ENCODE data around the gene INCA1. TPM values are rescaled to one million over a fixed set of nuclear protein-coding genes. Genes with fewer than 3 reads are reported as not detected.

Gene INCA1
- total RNA-seq, 4 donors from 2014 or later = 0.31 to 1.1 TPM; not detected in 2

DNA sequence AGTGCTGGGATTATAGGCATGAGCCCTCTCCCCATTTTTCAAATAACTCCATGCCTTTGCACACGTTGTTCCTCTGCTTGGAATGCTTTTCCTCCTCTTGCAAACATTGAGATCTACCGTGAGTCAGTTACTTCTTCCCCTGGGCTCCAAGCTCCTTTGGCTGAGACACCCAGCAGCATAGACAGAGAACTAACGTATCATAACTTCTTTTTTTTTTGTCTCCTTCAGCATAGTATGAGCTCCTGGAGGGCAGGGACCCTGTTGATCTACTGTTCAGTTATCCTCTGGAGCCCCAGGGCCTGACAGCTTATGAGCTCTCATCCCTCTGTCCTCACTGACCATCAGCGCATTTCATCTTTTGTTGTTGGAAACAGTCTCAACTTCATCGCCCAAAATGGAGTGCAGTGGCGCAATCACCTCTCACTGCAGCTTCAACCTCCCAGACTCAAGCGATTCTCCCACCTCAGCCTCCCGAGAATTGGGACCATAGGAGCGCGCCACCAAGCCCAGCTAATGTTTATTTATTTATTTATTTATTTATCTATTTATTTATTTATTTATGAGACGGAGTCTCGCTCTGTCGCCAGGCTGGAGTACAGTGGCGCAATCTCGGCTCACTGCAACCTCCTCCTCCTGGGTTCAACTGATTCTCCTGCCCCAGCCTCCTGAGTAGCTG lies 31.9 kb downstream of the INCA1 start:
- TF ChIP-seq, protein P1, sequence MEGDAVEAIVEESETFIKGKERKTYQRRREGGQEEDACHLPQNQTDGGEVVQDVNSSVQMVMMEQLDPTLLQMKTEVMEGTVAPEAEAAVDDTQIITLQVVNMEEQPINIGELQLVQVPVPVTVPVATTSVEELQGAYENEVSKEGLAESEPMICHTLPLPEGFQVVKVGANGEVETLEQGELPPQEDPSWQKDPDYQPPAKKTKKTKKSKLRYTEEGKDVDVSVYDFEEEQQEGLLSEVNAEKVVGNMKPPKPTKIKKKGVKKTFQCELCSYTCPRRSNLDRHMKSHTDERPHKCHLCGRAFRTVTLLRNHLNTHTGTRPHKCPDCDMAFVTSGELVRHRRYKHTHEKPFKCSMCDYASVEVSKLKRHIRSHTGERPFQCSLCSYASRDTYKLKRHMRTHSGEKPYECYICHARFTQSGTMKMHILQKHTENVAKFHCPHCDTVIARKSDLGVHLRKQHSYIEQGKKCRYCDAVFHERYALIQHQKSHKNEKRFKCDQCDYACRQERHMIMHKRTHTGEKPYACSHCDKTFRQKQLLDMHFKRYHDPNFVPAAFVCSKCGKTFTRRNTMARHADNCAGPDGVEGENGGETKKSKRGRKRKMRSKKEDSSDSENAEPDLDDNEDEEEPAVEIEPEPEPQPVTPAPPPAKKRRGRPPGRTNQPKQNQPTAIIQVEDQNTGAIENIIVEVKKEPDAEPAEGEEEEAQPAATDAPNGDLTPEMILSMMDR (IDR thresholded peaks at IDR 0.05) = no peak
- TF ChIP-seq POLR2A (IDR thresholded peaks at IDR 0.05) = no peak
- Histone ChIP-seq H3K27ac (peak overlapping the region in 3 of 4 donors; percentile 92 to 98 (median 98)), H3K36me3 (peaks cover 5 to 30% (median 5%) of the 10 kb centered on the region in 3 donors), H3K4me1 (peaks cover 21 to 41% (median 25%) of the 10 kb centered on the region in 3 donors), H3K4me3 (no peak overlapping the region), H3K9me3 (no peaks in the 10 kb centered on the region), H3K27me3 (no peaks in the 10 kb centered on the region)
- intact Hi-C loops (cut with DNase I) = no loop called here
- 93 to 95% methylated on average over 15 of the region's 15 CpGs for WGBS, 2 donors
- DNase-seq = no peak

GRCh38 chr17:4960279-4960922 lies 36.9 kb downstream of the INCA1 start:
- H3K27ac ChIP-seq = no peak overlapping the region
- no peak for DNase-seq
- intact Hi-C loops (cut with DNase I) = no loop called here
- H3K27me3 ChIP-seq = no peaks in the 10 kb centered on the region
- peaks cover 0 to 52% (median 15%) of the 10 kb centered on the region in 3 donors for H3K36me3 ChIP-seq
- H3K4me3 ChIP-seq = no peak overlapping the region
- TF ChIP-seq, protein P1 (IDR thresholded peaks at IDR 0.05) = no peak
- no peak for TF ChIP-seq POLR2A (IDR thresholded peaks at IDR 0.05)
- H3K9me3 ChIP-seq = no peaks in the 10 kb centered on the region
- 81 to 86% methylated on average over 9 of the region's 9 CpGs for WGBS, 2 donors
- H3K4me1 ChIP-seq = peaks cover 0 to 3% (median 1%) of the 10 kb centered on the region in 3 donors

- no peak for TF ChIP-seq POLR2A (IDR thresholded peaks at IDR 0.05)
- TF ChIP-seq, protein P1 (IDR thresholded peaks at IDR 0.05) = no peak
- peaks cover 0 to 52% (median 15%) of the 10 kb centered on the region in 3 donors for H3K36me3 ChIP-seq
- no peak overlapping the region for H3K27ac ChIP-seq
- no peaks in the 10 kb centered on the region for H3K4me1 ChIP-seq
- DNase-seq = no peak
- H3K4me3 ChIP-seq = no peak overlapping the region
- H3K9me3 ChIP-seq = no peaks in the 10 kb centered on the region
- H3K27me3 ChIP-seq = no peaks in the 10 kb centered on the region
- 82 to 93% methylated on average over 12 to 18 of the region's 18 CpGs for WGBS, 2 donors
- intact Hi-C loops (cut with DNase I) = no loop called here
Measured at GRCh38 chr17:4959261-4959965, 37.9 kb downstream of the INCA1 start.

DNA sequence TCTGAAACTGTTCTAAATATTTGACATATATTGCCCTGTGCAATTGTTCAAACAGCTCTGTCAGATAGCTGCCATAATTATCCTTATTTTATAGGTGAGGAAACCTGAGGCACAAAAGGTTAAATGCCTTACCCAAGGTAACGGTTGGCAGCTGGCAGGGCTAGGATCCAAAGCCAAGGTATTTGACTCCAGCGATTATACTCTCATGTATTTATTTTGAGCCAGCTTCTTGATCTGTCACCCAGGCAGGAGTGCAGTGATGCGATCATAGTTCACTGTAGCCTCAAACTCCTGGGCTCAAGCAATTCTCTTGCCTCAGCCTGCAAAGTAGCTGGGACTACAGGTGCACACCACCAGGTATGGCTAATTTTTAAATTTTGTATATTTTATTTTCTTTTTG lies 39.2 kb downstream of the INCA1 start:
- H3K27ac ChIP-seq = no peak overlapping the region
- H3K9me3 ChIP-seq = no peaks in the 10 kb centered on the region
- no peak for DNase-seq
- intact Hi-C loops (cut with DNase I) = no loop called here
- H3K4me3 ChIP-seq = no peak overlapping the region
- peaks cover 0 to 7% (median 0%) of the 10 kb centered on the region in 3 donors for H3K4me1 ChIP-seq
- H3K27me3 ChIP-seq = no peaks in the 10 kb centered on the region
- 64 to 76% methylated on average over 3 of the region's 3 CpGs for WGBS, 2 donors
- H3K36me3 ChIP-seq = peaks cover 0 to 52% (median 15%) of the 10 kb centered on the region in 3 donors
- no peak for TF ChIP-seq POLR2A (IDR thresholded peaks at IDR 0.05)
- TF ChIP-seq, protein P1 (IDR thresholded peaks at IDR 0.05) = no peak
